NCI-H446 treated with DMSO at 0.1 percent for 48 hours (cell line): ENCODE measurements around the gene FBXO7.
A peak's percentile ranks its signal among the peaks of the same experiment; 100 is the strongest.

Source experiments
- DNase-seq: peaks from one replicate; lab custom pipeline; 2025; lab: John Stamatoyannopoulos, UW

The FBXO7 gene

DNA sequence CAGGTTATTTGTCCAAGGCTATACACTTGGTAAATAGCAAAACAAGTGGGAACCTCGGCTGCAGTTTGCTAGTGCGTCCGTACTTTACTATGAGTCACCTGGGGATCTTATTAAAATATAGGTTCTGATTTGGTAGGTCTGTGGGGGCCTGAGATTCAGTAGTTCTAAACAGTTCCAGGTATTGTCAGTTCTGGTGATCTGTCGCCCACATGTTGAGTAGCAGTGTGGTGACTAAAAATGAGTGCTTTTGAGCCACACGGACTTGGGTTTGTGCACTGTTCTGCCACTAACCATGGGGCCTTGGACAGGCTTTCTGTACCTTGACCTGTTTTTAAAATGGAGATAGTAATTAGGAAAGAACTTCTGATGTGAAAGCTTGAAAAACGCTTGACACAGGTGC, 15.7 kb downstream of the FBXO7 start:
- DNase-seq: no peak

DNA sequence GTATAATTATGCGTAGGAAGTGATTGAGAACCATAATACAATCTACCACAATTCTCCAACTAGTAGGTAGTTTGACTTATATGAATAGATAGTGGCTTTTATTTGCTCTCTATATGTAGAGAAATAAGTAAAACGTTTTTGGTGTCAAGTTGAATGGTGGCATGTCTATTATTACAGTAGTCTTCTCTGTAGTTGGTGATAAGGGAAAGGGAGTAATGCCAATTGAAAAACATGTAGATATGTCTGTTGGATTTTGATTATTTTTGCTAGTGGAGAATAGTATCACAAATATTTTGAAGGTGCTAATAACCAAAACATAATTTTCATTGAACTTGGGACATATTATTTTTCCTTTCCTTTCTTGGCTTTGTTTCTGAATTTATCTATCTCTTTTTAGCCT, 17.5 kb downstream of the FBXO7 start:
- DNase-seq: no peak

DNA sequence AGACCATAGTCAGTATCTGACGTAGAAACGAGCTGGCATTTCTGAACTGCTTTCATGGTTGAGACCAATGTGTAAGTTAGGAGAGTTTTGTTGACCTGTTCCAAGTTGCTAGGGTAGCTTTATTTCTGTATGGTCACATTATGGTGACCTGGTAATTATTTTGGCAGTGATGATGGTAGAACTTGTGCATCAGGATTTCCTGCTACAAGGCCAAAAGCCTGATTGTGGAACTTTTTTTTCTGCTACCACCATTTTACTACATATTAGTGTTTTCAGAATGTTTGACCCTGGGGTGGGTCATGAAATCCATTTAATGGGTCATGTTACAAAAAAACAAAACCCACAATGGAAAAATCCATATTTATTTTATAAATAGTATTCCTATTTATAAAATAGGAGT, 18.9 kb downstream of the FBXO7 start:
- DNase-seq: no peak

DNA sequence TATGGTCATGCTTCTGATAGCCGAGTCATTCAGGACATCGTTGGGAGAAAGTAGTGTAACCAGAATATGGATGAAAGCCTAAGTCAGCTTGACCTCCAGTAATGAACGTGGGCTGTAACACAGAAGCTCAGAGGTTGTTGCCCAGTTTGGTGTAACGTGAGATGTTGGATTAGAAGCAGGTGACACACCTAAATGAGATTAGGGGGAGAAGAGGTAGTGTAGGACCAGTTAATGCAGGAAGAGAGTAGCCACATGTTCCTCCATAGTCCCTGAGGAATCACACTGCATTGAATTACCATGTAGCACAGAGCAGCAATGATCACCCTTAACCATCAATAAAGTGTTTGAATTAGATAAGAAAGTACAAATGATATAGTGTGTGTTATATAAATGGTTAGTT, 20.4 kb downstream of the FBXO7 start:
- DNase-seq: no peak

DNA sequence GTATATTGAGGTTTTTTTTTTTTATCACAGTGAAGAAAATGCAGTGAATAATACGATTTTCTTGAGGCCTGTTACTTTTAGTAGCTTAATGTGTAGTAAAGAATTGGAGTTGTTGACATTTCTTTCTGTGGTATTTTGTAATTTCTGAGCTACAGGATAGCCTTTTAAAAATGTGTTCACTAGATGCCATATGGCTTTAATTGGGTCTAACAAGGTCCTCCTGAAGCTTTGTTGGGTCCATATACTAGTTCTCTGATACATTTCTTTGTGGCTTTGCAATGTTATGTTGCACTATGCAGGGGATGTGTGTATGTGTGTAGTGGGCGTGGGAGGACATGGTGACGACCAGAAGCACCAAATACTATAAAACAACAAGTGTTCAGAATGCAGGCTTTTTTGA, 25.1 kb downstream of the FBXO7 start:
- DNase-seq: no peak

DNA sequence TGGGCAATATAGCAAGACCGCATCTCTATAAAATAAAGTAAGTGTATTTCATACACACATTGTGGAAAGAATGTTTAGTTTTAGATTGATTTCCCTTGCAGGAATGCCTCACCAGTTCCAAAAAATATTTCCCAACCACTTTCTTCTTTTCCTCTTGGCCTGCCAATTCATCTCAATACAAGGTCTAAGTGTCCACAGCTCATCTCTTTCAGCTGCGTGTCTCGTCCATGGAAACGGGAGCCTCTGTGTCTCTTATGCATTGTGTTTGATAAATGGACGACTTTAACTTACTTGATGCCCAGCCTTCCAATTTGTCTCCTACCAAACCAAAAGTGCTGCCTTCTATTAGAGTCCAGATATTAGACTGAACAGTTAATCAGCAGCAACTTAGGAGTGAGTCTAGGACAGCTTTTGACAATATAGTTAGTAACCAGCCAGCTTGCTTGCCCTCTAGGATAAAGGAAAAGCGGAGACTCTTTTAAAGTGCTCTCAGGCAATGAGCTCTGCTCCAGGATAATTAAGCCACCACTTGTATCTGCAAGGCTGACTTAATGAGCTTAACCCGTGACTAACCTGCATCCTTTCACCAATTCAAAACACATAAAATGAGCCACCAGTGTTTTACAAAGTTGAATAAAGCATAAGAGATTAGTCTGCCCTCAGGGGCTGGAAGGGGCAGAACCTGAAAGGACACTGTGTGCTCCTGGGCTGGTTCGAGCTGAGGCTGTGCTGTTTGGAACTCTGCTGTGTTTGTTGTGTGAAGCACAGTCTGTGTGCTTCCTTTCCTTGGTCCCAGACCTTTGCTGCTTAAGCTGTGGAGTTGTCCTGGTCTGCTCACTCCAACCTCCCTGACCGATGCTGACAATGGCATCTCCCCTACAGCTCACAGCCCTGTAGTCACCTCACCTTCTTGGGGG, 27.5 kb downstream of the FBXO7 start:
- no peak for DNase-seq

DNA sequence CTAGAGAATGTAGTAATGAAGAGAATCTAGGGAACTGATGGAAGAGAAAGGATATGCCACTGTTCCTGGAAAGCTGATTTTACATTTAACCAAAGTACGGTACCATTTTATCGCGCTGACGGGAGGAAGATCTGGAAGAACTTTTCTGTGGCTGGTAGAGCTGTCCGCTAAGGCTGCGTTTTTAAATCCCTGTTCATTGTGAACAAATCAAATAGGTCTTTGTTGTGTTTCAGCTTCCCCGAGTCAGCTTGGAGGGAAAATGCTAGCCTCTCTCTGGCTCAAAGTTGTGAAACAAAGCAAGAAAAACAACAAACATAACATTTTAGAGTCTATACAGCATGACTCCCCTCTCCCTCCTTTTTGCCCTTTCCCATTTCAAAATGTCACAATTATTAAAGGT, 34.4 kb downstream of the FBXO7 start:
- DNase-seq: no peak

DNA sequence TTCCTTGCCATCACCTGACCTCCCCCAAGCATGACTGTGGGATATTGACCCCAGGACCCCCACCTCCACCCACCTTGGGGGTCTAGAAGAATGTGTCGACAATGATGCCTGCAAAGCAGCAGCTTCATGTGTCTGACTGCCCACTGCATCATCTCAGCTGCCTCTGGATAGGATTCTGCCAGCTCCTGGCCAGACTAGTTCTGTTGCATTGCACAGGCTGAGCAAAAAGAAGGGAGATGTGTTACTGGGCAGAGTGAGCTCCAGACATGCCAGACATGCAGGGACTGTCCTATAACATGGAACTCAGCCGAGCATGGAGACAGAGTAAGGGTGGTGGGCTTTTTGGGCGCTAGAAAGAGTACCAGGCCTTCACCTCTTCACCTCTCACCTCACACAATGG, 36.7 kb downstream of the FBXO7 start:
- no peak for DNase-seq

DNA sequence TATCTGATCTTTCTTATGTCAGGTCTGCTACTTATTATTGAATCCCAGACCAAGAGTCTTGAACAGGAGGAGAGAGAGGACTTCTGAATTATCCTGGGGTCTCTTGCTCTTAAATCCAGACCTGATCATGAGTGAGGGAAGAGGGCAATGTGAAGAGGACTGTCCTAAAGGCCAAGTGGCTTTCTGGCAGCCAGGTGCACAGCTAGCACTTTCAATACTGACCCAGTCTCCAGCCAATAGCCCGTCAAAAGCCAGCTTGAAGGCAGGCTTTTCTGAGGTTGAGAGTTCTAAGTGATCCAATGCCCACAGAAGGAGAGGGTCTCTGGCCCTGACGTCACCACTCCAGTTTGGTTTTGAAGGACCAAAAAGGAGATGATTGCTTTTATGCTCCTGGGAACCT, 37.2 kb downstream of the FBXO7 start:
- DNase-seq: no peak

DNA sequence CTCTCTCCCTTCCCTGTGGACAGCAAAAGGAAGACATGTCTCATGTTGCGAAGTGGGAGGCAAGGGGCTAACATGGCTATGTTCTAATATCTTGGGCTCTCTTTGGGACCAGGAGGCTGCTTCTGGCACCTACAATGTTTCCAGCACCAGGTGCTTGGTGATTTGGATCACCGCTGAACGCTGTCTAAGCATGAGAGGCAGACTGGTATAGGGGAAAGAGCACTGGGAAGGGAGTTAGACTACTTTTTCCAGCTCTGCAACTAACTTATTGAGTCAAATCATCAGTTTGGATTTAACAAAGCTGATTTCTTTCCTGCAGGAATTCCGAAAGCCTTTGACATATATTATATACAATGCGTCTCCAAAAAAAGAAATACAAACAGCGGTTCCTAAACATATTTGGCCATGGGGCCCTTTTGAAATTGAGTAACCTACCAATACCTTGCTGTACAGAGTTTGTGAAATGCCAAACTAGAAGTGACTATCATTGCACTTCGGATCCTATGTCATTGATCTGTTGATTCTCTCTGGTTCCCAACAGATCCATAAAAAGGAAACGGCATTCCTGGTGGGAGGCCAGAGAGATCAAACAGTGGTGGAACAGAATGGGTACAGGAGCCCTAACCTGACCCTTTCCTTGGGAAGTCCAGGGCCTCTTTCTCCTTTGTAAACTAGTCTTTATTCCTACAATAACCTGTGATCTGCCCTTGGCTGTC, 37.8 kb downstream of the FBXO7 start:
- DNase-seq: no peak

DNA sequence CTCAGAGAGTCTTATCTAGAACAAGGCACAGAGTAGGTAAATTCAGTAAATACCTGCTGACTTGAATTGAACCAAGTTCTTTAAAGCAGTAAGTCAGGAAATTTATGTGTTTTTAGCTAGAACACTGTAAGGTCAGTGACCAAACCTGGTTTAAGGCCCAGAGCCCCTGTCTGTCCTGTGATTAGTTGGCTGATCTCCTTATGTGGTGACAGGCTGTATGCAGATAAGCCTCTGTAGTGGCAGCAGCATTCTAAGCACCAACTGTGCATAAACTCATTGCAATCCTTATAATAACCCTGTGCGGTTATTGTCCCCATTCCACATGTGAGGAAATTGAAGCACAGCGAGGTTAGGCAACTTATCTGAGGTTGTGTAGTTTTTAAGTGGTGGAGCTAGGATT, 40.5 kb downstream of the FBXO7 start:
- no peak for DNase-seq

DNA sequence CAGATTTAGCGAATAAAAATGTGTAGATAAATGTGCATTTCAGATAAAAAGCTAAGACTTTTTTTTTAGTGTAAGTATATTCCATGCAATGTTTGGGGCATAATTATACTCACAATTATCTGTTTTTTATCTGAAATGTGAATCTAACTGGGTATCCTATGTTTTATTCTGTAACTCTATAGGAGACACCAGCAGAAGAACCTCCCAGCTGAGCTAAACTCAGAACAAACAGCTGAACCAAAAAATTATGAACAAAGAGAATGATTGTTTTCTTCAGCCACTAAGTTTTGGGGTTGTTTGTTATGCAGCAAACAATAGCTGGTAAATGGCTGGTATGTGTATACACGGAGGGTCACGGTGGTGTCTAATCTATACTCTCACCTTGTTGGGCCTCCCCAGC, 42.9 kb downstream of the FBXO7 start:
- DNase-seq: no peak

DNA sequence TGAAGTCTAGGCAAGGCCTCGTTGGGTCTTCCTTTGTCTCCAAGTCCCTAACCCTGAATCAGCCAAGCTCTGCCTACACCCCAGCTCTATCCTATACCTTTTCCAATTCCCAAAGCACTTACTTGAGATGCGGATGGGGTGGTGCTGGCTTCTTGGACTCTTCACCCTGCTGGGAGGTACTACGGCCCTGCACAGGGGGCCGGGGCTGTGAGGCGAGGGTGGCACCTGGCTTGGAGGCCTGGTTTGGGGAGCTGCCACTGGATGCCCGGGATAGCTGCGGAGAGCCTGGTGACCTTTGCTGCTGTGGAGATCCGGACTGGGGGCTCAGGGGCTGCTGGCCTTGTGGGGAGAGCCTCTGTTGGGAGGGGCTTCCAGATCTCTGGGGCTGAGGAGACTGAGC, 43.3 kb downstream of the FBXO7 start:
- no peak for DNase-seq

DNA sequence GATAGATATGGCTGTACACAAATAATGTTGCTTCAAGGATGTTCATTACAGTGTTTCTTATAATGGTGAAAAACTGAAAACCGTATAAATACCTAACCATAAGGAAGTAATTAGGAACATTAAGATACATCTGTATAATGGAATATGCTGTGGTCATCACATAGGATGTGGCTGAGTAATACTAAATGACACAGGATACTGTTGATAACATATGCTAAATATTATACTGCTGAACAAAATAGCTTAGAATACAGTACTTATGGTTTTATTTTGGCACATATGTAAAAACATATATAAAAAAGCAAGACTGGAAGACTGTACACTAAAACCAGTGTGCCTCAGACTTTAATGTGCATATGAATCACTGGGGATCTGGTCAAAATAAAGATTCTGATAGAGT, 43.8 kb downstream of the FBXO7 start:
- no peak for DNase-seq

DNA sequence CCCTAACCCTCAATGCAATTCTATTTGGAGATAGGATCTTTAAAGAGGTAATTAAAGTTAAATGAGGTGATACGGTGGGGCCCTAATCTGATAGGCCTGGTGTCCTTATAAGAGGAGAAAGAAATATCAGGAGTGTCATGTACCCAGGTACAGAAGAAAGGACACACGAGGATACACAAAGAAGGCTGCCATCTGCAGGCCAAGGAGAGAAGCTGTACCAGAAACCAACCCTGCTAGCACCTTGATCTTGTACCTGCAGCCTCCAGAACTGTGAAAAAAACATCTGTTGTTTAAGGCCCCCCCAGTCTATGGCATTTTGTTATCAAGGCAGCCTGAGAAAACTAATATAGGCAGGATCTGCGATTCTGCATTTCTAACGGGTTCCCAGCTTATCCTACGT, 44.2 kb downstream of the FBXO7 start:
- no peak for DNase-seq

DNA sequence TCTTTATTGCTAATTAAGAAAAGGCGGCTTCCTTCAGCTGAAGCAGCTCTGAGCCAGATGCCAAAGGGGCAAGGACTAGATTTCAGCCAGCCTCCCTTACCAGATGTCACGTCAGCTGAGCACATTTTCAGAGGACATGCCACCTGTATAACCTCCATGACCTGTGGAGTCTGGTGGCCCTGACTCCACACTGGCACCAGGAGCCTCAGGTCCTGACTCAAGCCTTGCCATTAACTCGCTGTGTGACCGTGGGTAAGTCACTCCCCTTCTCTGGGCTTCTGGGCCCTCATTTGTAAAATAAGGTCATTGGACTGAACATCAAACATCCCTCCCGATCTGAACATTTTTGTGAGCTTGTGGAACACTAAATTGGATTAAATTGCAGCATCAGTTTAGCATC, 46.0 kb downstream of the FBXO7 start:
- DNase-seq: no peak

DNA sequence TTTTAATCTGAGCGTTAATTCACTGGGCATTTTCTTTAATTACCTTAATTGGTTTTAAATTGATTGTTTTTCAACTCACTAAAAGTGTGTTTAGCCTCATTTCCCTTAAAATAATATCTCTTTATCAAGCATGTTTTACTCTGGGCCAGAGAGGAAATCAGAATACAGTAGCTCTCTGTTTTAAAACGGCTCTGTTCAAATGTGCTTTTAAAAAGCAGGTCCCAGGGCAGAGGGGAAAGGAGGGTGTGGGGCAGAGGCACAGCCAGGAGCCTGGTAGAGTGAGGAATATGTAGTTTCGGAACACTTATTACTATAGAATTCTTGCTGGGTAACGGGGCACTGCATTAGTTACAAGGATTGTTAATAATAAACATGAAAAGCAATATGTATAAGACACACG, 47.6 kb downstream of the FBXO7 start:
- DNase-seq: no peak

DNA sequence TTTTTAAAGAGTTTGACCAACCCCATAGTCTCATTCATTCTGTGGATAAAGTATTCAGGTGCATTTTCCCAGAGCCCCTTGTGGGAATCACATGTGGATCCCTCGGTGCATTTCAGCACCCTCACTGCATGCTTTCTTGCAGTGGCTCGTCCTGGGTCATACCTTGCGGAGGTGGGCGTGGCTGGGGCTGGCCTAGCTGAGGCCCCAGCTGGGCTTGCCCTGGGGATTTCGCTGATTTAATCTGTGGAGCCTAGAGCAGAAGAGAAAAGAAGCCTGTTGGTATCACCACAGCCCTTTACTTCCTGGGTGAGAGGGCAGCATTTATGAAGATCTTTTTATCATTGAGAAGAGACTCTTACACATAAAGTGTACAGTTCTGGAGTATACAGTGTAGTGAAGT, 53.1 kb downstream of the FBXO7 start:
- no peak for DNase-seq

DNA sequence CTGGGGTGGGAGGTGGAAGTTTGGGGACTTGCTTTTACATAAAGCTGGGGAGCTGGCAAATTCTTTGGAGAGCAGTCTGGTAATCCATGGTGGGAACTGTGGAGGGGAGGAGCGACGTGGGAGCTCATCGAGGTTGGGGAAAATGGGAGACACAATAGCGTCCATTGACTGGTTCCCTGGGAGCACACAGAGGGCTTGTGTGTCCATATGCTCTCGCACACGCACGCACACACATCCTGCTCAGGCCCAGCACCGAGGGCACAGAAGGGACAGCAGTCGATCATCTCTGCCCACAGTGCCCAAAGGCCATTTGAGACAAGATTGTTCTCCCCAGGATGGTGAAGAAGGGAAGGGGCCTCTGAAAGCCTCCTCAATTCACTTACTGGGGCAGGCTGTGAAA, 53.7 kb downstream of the FBXO7 start:
- DNase-seq: no peak

DNA sequence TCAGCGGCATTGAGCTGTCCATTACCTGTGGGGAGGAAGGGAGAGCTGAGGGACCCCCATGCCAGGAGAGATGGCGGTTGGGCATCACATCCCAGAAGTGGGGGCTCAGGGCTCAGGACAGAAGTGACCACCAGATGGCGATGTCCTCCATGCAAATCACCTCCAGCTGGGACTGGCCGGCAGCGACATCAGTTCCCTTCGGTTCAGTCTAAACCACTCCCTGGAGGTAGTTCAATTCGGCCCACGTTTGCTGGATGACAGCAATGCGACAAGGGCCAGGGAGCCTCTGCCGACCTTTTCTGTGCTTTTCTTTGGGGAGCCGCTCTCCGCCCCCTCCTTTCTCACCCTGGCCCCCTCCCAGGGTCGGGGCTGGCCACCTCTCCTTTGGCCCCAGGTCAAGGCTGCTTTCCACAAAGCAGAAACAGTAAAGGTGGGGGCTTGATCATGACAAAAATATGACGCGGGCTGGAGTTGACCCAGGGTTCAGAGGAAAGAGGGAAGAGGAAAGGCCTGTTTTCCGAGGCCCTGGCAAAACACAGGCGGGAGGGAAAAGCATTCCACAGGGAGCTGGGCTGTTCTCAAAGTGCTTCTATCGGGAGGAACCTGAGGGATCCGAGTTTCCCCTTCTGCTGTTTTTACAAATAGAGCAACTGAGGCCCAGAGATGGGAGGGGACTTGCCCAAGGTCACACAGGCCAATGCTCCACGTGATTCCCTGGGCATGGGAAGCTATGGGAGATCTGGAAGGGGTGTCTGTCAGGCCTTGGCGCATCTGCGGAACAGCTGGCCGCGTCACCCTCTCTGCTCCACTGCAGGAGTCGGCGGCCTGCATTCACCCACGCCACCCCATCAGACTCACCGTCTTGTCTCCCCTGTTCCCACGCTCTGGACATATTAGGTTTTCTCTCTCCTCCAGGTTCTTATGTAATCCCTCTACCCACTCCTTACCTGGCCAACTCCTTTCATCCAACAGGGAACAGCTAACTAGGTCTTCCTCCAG, 54.7 kb downstream of the FBXO7 start:
- peak; percentile 3 for DNase-seq

DNA sequence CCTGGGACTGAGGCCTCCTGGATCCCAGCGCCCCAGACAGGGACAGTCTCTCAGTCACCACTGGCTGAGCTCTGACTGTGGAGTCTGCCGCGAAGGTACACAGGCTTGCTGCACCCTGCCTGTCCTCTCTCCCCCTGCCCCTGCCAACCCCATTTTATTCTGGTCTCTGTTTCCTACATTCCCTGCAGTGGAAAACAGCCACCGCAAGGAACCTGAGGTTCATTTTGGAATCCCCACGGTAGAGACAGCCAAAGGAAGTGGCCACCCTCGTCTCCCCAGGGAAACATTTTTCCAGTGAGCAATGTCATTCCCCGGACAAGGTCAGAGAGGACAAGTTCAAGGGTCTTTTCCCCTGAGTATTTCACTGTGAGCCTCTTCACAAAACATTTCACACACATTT, 56.6 kb downstream of the FBXO7 start:
- DNase-seq: no peak
